Ascending aorta (tissue), 2 donors: ENCODE data around the gene BTG2. TPM values are rescaled to one million over a fixed set of nuclear protein-coding genes. Genes with fewer than 3 reads are reported as not detected.

ENCODE experiments used
- DNase-seq, 2 donors: peaks; one replicate each; pipeline ENCODE4 v3.0.0-alpha.2; 2019; ENCODE audit warnings: low spot score in 2 of 2
- H3K27ac ChIP-seq, 2 donors: fragments of 200-600 bp; sonication (generic); one replicate each; pipeline ENCODE4 v1.5.1; 2016 to 2017; ENCODE audit warnings: mild to moderate bottlenecking in 1 of 2
- H3K27me3 ChIP-seq: fragments of 200-600 bp; sonication (generic); one replicate; pipeline ENCODE4 v1.5.1; 2017
- H3K36me3 ChIP-seq, 2 donors: fragments of 200-600 bp; sonication (generic); one replicate each; pipeline ENCODE4 v1.5.1; 2016
- H3K4me1 ChIP-seq, 2 donors: fragments of 200-600 bp; sonication (generic); one replicate each; pipeline ENCODE4 v1.5.1; 2016 to 2017; ENCODE audit warnings: mild to moderate bottlenecking in 1 of 2
- H3K4me3 ChIP-seq, 2 donors: fragments of 200-600 bp; sonication (generic); one replicate each; pipeline ENCODE4 v1.5.1; 2016 to 2017; ENCODE audit warnings: mild to moderate bottlenecking in 1 of 2
- H3K9me3 ChIP-seq, 2 donors: fragments of 200-600 bp; sonication (generic); one replicate each; pipeline ENCODE4 v1.5.1; 2016
- intact Hi-C: fragments of 100-400 bp; cut with DNase I; formaldehyde crosslinking; loops from one replicate; pipeline ENCODE4 v1.15.1; 2023
- total RNA-seq: library from RNA; depleted of rRNA; stranded (reverse); fragments of >200 nt; gene quantifications from one replicate; pipeline ENCODE4 v1.1.0, GENCODE V29; 2016
- TF ChIP-seq, protein P1 (sequence below), 3 experiments: fragments of 200-600 bp in 2 of 3; fragments of 450-650 bp in 1 of 3; sonication (generic) in 2 of 3; IDR thresholded peaks; one replicate each; pipeline ENCODE4 v1.5.1; 2016 to 2019; ENCODE audit warnings: antibody characterized with exemption in 3 of 3, mild to moderate bottlenecking in 1 of 3, moderate library complexity in 1 of 3

BTG2 gene
- total RNA-seq, 1 donor from 2014 or later, result 219 TPM

GRCh38 chr1:203322500-203323179, 17.3 kb downstream of the BTG2 start:
- Histone ChIP-seq H3K36me3 (no peaks in the 10 kb centered on the region), H3K4me1 (peaks cover 0 to 24% of the 10 kb centered on the region in 2 donors), H3K4me3 (no peak overlapping the region), H3K27ac (peak overlapping the region; percentile 23 to 45), H3K9me3 (no peaks in the 10 kb centered on the region), H3K27me3 (no peaks in the 10 kb centered on the region)
- peak in 1 of 2 donors; percentile 79 for DNase-seq
- TF ChIP-seq, protein P1, sequence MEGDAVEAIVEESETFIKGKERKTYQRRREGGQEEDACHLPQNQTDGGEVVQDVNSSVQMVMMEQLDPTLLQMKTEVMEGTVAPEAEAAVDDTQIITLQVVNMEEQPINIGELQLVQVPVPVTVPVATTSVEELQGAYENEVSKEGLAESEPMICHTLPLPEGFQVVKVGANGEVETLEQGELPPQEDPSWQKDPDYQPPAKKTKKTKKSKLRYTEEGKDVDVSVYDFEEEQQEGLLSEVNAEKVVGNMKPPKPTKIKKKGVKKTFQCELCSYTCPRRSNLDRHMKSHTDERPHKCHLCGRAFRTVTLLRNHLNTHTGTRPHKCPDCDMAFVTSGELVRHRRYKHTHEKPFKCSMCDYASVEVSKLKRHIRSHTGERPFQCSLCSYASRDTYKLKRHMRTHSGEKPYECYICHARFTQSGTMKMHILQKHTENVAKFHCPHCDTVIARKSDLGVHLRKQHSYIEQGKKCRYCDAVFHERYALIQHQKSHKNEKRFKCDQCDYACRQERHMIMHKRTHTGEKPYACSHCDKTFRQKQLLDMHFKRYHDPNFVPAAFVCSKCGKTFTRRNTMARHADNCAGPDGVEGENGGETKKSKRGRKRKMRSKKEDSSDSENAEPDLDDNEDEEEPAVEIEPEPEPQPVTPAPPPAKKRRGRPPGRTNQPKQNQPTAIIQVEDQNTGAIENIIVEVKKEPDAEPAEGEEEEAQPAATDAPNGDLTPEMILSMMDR (IDR thresholded peaks at IDR 0.05), result no peak
- intact Hi-C loops, result no loop called here

- peaks cover 0 to 28% of the 10 kb centered on the region in 2 donors for H3K4me1 ChIP-seq
- H3K4me3 ChIP-seq, result no peak overlapping the region
- no peaks in the 10 kb centered on the region for H3K36me3 ChIP-seq
- H3K27me3 ChIP-seq, result no peaks in the 10 kb centered on the region
- no peaks in the 10 kb centered on the region for H3K9me3 ChIP-seq
- peak overlapping the region; percentile 32 to 45 for H3K27ac ChIP-seq
- intact Hi-C loops, result no loop called here
- TF ChIP-seq, protein P1 (IDR thresholded peaks at IDR 0.05), result no peak
- DNase-seq, result no peak
Observed at GRCh38 chr1:203323587-203323986, 18.3 kb downstream of the BTG2 start.

- H3K27me3 ChIP-seq, result no peaks in the 10 kb centered on the region
- no peaks in the 10 kb centered on the region for H3K9me3 ChIP-seq
- H3K27ac ChIP-seq, result peak overlapping the region; percentile 32 to 39
- no peak for DNase-seq
- TF ChIP-seq, protein P1 (IDR thresholded peaks at IDR 0.05), result no peak
- H3K4me3 ChIP-seq, result no peak overlapping the region
- H3K36me3 ChIP-seq, result no peaks in the 10 kb centered on the region
- intact Hi-C loops, result no loop called here
- peaks cover 0 to 28% of the 10 kb centered on the region in 2 donors for H3K4me1 ChIP-seq
Observed at GRCh38 chr1:203324105-203325025, 19.0 kb downstream of the BTG2 start.

DNA sequence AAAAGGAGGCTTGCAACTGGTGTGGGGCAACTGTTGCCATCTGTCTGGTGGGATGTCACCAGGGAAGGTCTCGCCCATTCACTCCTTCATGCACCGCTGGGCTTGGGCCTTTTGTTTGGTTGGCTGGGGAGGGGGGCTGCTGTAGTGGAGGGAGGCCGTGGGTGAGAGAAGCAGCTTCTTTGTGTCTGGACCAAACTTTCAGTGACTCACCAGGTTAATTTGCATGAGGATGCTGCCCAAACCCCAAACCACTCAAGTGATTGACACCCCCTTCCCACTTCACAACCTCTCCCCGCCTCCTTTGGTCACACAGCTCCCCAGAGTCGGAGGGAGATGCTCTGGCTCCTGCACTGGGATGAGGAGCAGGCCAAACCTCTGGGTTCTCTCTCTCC, 19.7 kb downstream of the BTG2 start:
- Histone ChIP-seq H3K4me3 (no peak overlapping the region), H3K27me3 (no peaks in the 10 kb centered on the region), H3K9me3 (no peaks in the 10 kb centered on the region), H3K4me1 (peaks cover 0 to 28% of the 10 kb centered on the region in 2 donors), H3K36me3 (no peaks in the 10 kb centered on the region), H3K27ac (peak overlapping the region; percentile 39 to 52)
- TF ChIP-seq, protein P1 (IDR thresholded peaks at IDR 0.05), result no peak
- DNase-seq, result no peak
- intact Hi-C loops, result no loop called here

DNA sequence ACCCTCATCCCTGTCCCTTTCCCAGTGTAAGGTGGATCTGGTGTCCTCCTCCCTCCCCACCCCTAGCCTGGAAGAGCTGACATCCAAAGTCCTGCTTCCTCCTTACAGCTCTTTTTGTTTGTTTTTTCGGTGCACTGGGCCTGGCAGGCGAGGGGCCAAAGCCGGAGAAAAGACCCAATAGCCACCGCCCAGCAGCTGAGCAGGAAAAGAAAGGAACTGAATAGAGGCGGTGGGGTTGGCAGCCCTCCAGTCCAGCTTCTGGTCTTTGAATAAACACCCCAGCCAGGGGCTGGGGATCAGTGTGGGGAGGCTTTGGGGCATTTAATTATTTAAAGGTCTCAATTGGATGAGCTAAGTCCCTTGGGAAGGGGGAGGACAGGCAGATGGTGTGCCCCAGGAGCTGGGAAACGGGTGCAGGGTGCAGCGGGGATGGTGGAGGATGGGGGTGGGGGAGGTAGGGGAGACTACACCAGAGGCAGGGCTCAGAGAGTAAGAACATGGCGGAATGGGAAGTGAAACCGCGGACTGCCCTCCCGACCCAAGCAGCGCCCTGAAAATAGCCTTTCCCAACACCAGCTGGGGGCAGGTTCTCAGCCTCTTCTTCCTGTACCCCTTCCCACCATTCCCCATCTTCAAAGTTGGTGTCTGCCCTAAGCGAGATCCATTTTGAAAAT, 20.2 kb downstream of the BTG2 start:
- Histone ChIP-seq H3K27ac (peak overlapping the region; percentile 39 to 52), H3K27me3 (no peaks in the 10 kb centered on the region), H3K4me1 (peaks cover 0 to 28% of the 10 kb centered on the region in 2 donors), H3K9me3 (no peaks in the 10 kb centered on the region), H3K4me3 (no peak overlapping the region), H3K36me3 (no peaks in the 10 kb centered on the region)
- no peak for DNase-seq
- TF ChIP-seq, protein P1 (IDR thresholded peaks at IDR 0.05), result no peak
- intact Hi-C loops, result loop anchor here (2.0 kb wide), 1 partner anchor 19 kb away; no protein-coding TSS in a partner anchor
